HepG2 (cell line): ENCODE data around the gene FER1L5. TPM values are rescaled to one million over a fixed set of nuclear protein-coding genes. Genes with fewer than 3 reads are reported as not detected.
A peak's percentile ranks its signal among the peaks of the same experiment; 100 is the strongest.

Experiments used
- ARHGAP35 ChIP-seq: sonication (generic); formaldehyde crosslinking; IDR thresholded peaks from 2 replicates; pipeline ENCODE4 v1.9.0; 2022; ENCODE audit warnings: mild to moderate bottlenecking, inconsistent platforms, moderate library complexity, missing genetic modification reagents, borderline replicate concordance
- ETV5 ChIP-seq: IDR thresholded peaks from 2 replicates; pipeline ENCODE4 v1.6.1; 2018; ENCODE audit warnings: missing biosample characterization, missing genetic modification reagents, inconsistent platforms, borderline replicate concordance
- GLMP ChIP-seq: sonication (generic); formaldehyde crosslinking; IDR thresholded peaks from 2 replicates; pipeline ENCODE4 v1.9.0; 2021; ENCODE audit warnings: missing genetic modification reagents, mild to moderate bottlenecking, borderline replicate concordance
- GMEB2 ChIP-seq: IDR thresholded peaks from 2 replicates; pipeline ENCODE4 v1.6.1; 2016; ENCODE audit warnings: missing biosample characterization, missing genetic modification reagents, low read depth
- HNF1B ChIP-seq: sonication (generic); formaldehyde crosslinking; IDR thresholded peaks from 2 replicates; pipeline ENCODE4 v1.5.1; 2020; ENCODE audit warnings: mild to moderate bottlenecking, moderate library complexity, missing genetic modification reagents
- PRDM15 ChIP-seq: sonication (generic); formaldehyde crosslinking; IDR thresholded peaks from 2 replicates; pipeline ENCODE4 v1.4.0; 2020; ENCODE audit warnings: missing genetic modification reagents
- SNRNP70 ChIP-seq: fragments of 200-400 bp; formaldehyde crosslinking; IDR thresholded peaks from 2 replicates; pipeline ENCODE4 v1.6.1; 2017; ENCODE audit warnings: mild to moderate bottlenecking, low read depth, low read length, moderate library complexity
- SRSF4 ChIP-seq: fragments of 200-400 bp; formaldehyde crosslinking; IDR thresholded peaks from one replicate; pipeline ENCODE4 v1.6.1; 2018; ENCODE audit warnings: mild to moderate bottlenecking, low read depth, low read length, moderate library complexity; ENCODE audit not compliant: poor library complexity, severe bottlenecking
- TFAP4 ChIP-seq: sonication (generic); IDR thresholded peaks from 2 replicates; pipeline ENCODE4 v1.6.1; 2016; ENCODE audit warnings: low read depth, borderline replicate concordance
- ZBTB8A ChIP-seq: sonication (generic); formaldehyde crosslinking; IDR thresholded peaks from 2 replicates; pipeline ENCODE4 v1.4.0; 2020; ENCODE audit warnings: mild to moderate bottlenecking, low read depth, missing genetic modification reagents, borderline replicate concordance
- ZNF10 ChIP-seq: sonication (generic); formaldehyde crosslinking; IDR thresholded peaks from 2 replicates; pipeline ENCODE4 v1.4.0; 2020; ENCODE audit warnings: mild to moderate bottlenecking, low read depth, missing genetic modification reagents, borderline replicate concordance
- ZNF343 ChIP-seq: sonication (generic); formaldehyde crosslinking; IDR thresholded peaks from 2 replicates; pipeline ENCODE4 v1.4.0; 2020; ENCODE audit warnings: mild to moderate bottlenecking, missing genetic modification reagents
- ZNF775 ChIP-seq: sonication (generic); formaldehyde crosslinking; IDR thresholded peaks from 2 replicates; pipeline ENCODE4 v1.4.0; 2020; ENCODE audit warnings: missing genetic modification reagents, mild to moderate bottlenecking, moderate library complexity, borderline replicate concordance
- ZNF800 ChIP-seq: sonication (generic); formaldehyde crosslinking; IDR thresholded peaks from 2 replicates; pipeline ENCODE4 v1.4.0; 2020; ENCODE audit warnings: missing genetic modification reagents
- ZNF878 ChIP-seq: sonication (generic); formaldehyde crosslinking; IDR thresholded peaks from 2 replicates; pipeline ENCODE4 v1.8.1; 2023; ENCODE audit warnings: mild to moderate bottlenecking, missing genetic modification reagents, moderate library complexity
- polyA plus RNA-seq, 8 experiments: library from polyadenylated mRNA; depleted of rRNA in 3 of 8; stranded (reverse) in 7 of 8; unstranded in 1 of 8; fragments of >200 nt; fragmentation: Illumina TruSeq in 4 of 8; extraction: Trizol in 4 of 8; gene quantifications; 2 replicates each; pipeline versions ENCODE4 v1.2.1 to v1.2.3, GENCODE V29; 2011 to 2016; ENCODE audit warnings: low read depth in 4 of 8, missing spikeins in 1 of 8, mixed read lengths in 1 of 8; ENCODE audit not compliant: insufficient read depth in 1 of 8
- total RNA-seq, 5 experiments: library from RNA; depleted of rRNA; stranded (reverse); fragments of >200 nt; fragmentation: Illumina TruSeq; extraction: Trizol; gene quantifications; 2 replicates each; pipeline ENCODE4 v1.2.3, GENCODE V29; 2016; ENCODE audit warnings: low read depth in 1 of 5

The FER1L5 gene
- total and polyA plus RNA-seq, 2 of the 13 experiments (the other 11 are each of a cell fraction or from before 2014, with no cell fraction given): 0.02 to 0.08 TPM

- TF ChIP-seq GMEB2: peak; percentile 31; the same call in 1 of the 2 replicates
- TF ChIP-seq ZNF800 (CRISPR knock-in tag): peak; percentile 65; the same call in 1 of the 2 replicates
- TF ChIP-seq ZBTB8A (CRISPR knock-in tag): no peak
- TF ChIP-seq ARHGAP35 (CRISPR knock-in tag): no peak
- TF ChIP-seq PRDM15 (CRISPR knock-in tag): peak; percentile 14; the same call in 1 of the 2 replicates
- TF ChIP-seq ZNF343 (CRISPR knock-in tag): peak; percentile 74; the same call in 1 of the 2 replicates
- TF ChIP-seq ZNF878 (CRISPR knock-in tag): no peak
- no peak for TF ChIP-seq SNRNP70
- TF ChIP-seq ETV5: no peak
- TF ChIP-seq GLMP (CRISPR knock-in tag): no peak
- peak; percentile 63; the same call in 1 of the 2 replicates for TF ChIP-seq HNF1B (CRISPR knock-in tag)
- TF ChIP-seq SRSF4: no peak
- TF ChIP-seq ZNF10 (CRISPR knock-in tag): no peak
- peak; percentile 71; the same call in 1 of the 2 replicates for TF ChIP-seq TFAP4
- 0 out of 2 replicates have a peak, but pooled peaks have one; percentile 43 for TF ChIP-seq ZNF775
Observed at GRCh38 chr2:96739633-96740428, 97.3 kb downstream of the FER1L5 start, which contains the start of gene LMAN2L (continued).
